ENCODE measurements around the gene SPATC1L.

SPATC1L gene

DNA sequence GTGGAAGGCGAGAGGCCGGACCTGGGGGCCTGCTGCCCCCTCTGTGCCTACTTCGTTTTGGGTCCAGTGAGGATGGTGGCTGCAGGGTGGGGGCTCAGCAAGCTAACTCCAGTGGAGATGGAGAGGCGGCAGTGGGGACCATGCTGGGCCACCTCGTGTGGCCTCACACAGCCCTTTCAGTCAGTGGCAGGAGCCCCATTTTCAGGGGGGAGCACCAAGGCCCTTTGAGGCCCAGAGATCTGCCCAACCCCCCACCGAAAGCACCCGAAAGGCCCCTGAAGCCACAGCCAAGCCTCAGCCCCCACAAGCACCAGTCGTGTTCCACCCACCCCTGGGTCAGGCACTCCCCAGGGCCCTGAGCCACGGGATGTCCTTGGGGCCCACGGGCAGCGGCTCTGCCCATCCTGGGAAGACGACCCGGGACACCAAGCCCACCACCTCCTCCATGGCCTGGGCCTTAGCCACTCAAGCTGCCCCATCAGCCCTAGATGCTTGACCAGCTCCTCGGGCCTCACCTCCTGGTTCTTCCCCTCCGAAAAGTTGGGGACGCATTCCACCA lies 29.2 kb downstream of the SPATC1L start:
- no peak overlapping the region for H3K27ac ChIP-seq (ENCODE audit: low read depth, low read length, poor library complexity, severe bottlenecking)
- no peaks in the 10 kb centered on the region for H3K79me2 ChIP-seq (ENCODE audit: insufficient read depth, low read length)

DNA sequence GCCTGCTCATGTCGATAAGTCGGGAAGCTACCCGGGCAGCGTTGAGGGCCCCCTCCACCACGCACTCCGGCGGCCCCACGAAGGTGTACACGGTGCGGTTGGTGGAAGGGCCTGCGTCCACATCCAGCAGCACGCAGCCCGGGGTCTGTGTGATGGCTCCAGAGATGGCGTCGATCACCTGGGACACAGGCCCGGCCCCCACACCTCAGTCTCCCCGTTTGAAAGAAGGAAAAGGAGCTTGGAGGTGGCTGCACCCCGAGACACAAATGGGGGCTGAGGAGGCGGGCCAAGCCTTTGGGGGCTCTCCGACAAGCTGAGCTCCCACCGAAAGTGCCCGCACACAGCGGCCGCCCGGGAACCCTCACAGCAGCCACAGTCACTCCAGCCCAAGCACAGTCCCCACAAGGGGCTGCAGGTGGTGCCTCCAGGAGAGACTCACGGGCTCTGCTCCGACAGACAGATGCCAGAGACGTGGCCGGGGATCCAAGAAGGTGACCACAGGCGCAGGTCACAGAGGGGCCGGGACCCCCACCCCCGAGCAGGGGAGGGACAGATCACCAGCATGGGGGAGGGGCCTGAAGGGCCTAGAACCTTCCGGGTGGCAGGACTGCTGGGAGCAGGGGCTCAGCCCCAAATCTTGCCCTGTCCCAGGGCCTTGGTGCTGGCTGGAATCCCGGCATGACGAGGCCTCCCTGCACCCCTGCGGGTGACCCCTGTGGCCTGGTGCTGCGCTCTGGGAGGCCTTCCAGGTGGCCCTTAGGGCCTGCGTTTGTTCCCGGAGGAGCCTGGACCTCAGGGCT lies 29.9 kb downstream of the SPATC1L start:
- no peaks in the 10 kb centered on the region for H3F3A ChIP-seq (ENCODE audit: insufficient read depth, low read length)
- H3K36me3 ChIP-seq (ENCODE audit: insufficient read depth, low read length) = no peaks in the 10 kb centered on the region
- no peaks in the 10 kb centered on the region for H3K9me2 ChIP-seq (ENCODE audit: low read depth, low read length)
- no peak overlapping the region for H2AFZ ChIP-seq (ENCODE audit: low read length)
- H4K20me1 ChIP-seq (ENCODE audit: insufficient read depth, low read length) = no peaks in the 10 kb centered on the region
- H3K27me3 ChIP-seq (ENCODE audit: insufficient read depth, low read length) = no peaks in the 10 kb centered on the region
- no peaks in the 10 kb centered on the region for H3K4me1 ChIP-seq (ENCODE audit: insufficient read depth, low read length, severe bottlenecking)
- H3K9ac ChIP-seq (ENCODE audit: low read length) = no peak overlapping the region
- H3K79me2 ChIP-seq (ENCODE audit: insufficient read depth, low read length) = no peaks in the 10 kb centered on the region
- no peak for TF ChIP-seq EZH2 (IDR thresholded peaks at IDR 0.05; ENCODE audit: borderline replicate concordance, low read length)
- TF ChIP-seq, protein P1, sequence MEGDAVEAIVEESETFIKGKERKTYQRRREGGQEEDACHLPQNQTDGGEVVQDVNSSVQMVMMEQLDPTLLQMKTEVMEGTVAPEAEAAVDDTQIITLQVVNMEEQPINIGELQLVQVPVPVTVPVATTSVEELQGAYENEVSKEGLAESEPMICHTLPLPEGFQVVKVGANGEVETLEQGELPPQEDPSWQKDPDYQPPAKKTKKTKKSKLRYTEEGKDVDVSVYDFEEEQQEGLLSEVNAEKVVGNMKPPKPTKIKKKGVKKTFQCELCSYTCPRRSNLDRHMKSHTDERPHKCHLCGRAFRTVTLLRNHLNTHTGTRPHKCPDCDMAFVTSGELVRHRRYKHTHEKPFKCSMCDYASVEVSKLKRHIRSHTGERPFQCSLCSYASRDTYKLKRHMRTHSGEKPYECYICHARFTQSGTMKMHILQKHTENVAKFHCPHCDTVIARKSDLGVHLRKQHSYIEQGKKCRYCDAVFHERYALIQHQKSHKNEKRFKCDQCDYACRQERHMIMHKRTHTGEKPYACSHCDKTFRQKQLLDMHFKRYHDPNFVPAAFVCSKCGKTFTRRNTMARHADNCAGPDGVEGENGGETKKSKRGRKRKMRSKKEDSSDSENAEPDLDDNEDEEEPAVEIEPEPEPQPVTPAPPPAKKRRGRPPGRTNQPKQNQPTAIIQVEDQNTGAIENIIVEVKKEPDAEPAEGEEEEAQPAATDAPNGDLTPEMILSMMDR (IDR thresholded peaks at IDR 0.05; ENCODE audit: low read length) = no peak
- no peak overlapping the region for H3K27ac ChIP-seq (ENCODE audit: low read depth, low read length, poor library complexity, severe bottlenecking)
- no peak overlapping the region for H3K4me2 ChIP-seq (ENCODE audit: low read length)
- no peak overlapping the region for H3K4me3 ChIP-seq (ENCODE audit: low read depth, low read length, poor library complexity, severe bottlenecking)
- H3K9me3 ChIP-seq (ENCODE audit: low read length) = no peaks in the 10 kb centered on the region

More for the DNA sequence above, 29.2 kb downstream of the SPATC1L start:
- Histone ChIP-seq H3K9me2 (ENCODE audit: low read depth, low read length) (no peaks in the 10 kb centered on the region), H3K9me3 (ENCODE audit: low read length) (no peaks in the 10 kb centered on the region), H3K4me3 (ENCODE audit: low read depth, low read length, poor library complexity, severe bottlenecking) (no peak overlapping the region), H3K36me3 (ENCODE audit: insufficient read depth, low read length) (no peaks in the 10 kb centered on the region), H3K4me2 (ENCODE audit: low read length) (no peak overlapping the region), H3K27me3 (ENCODE audit: insufficient read depth, low read length) (no peaks in the 10 kb centered on the region), H3F3A (ENCODE audit: insufficient read depth, low read length) (no peaks in the 10 kb centered on the region), H3K4me1 (ENCODE audit: insufficient read depth, low read length, severe bottlenecking) (no peaks in the 10 kb centered on the region), H2AFZ (ENCODE audit: low read length) (no peak overlapping the region), H3K9ac (ENCODE audit: low read length) (no peak overlapping the region), H4K20me1 (ENCODE audit: insufficient read depth, low read length) (no peaks in the 10 kb centered on the region)
- TF ChIP-seq, protein P1 (IDR thresholded peaks at IDR 0.05; ENCODE audit: low read length) = no peak
- TF ChIP-seq EZH2 (IDR thresholded peaks at IDR 0.05; ENCODE audit: borderline replicate concordance, low read length) = no peak

DNA sequence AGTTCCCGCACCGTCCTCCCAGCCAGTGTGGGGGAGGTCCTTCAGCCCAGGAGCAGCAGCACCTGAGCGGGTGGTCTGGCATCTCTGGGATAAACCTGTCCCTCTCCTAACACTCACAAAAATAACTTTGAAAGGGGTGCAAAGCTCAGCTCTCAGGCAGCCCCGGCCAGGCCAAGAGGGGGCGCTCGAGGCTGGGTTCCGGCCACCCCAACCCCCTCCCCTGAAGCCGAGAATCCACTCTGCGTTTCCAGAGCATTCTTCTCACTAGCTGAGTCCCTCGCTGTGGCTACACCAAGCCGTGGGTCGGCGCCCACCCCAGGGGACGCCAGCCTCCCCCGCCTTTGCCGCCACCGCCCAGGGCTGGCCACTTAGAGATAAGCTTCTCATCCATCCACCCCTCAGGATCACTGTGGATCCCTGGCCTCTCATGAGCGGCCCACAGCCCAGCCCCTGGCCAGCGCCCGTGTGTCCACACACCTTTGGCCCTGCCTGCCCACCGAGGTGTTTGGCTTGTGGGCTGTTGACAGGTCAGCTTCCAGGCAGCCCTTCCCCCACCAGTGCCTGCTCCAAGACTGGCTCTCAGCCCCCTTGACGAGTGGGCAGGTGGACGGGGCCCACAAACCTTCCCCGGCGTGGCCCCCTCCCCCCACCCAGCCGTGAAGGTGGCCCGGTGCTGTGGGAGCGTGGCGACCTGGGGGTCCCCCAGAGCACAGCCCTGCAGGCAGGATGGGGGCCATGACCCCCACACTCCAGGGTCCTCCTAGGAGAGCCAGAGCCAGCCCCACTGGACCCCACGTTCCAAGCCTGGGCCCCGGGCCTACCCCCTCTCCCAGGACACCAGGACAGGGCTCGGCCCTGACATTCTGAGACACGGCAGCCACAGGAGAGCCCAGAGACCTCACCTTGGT lies 30.8 kb downstream of the SPATC1L start:
- no peaks in the 10 kb centered on the region for H3K79me2 ChIP-seq (ENCODE audit: insufficient read depth, low read length)
- H3K9me2 ChIP-seq (ENCODE audit: low read depth, low read length) = no peaks in the 10 kb centered on the region
- peak overlapping the region; percentile 49; the same call in 1 of the 2 replicates for H3K4me2 ChIP-seq (ENCODE audit: low read length)
- no peaks in the 10 kb centered on the region for H3K4me1 ChIP-seq (ENCODE audit: insufficient read depth, low read length, severe bottlenecking)
- no peak overlapping the region for H3K27ac ChIP-seq (ENCODE audit: low read depth, low read length, poor library complexity, severe bottlenecking)
- no peaks in the 10 kb centered on the region for H3K9me3 ChIP-seq (ENCODE audit: low read length)
- peak overlapping the region; percentile 12; the same call in 1 of the 2 replicates for H3K9ac ChIP-seq (ENCODE audit: low read length)
- peak overlapping the region; percentile 31 for H3K4me3 ChIP-seq (ENCODE audit: low read depth, low read length, poor library complexity, severe bottlenecking)
- H3F3A ChIP-seq (ENCODE audit: insufficient read depth, low read length) = no peaks in the 10 kb centered on the region
- no peaks in the 10 kb centered on the region for H3K36me3 ChIP-seq (ENCODE audit: insufficient read depth, low read length)
- TF ChIP-seq EZH2 (IDR thresholded peaks at IDR 0.05; ENCODE audit: borderline replicate concordance, low read length) = no peak
- TF ChIP-seq, protein P1 (IDR thresholded peaks at IDR 0.05; ENCODE audit: low read length) = peak; percentile 88
- H2AFZ ChIP-seq (ENCODE audit: low read length) = no peak overlapping the region
- H3K27me3 ChIP-seq (ENCODE audit: insufficient read depth, low read length) = no peaks in the 10 kb centered on the region
- no peaks in the 10 kb centered on the region for H4K20me1 ChIP-seq (ENCODE audit: insufficient read depth, low read length)

Data from OCI-LY1 (cell line).